ENCODE measurements around the gene PCDHGB3.

DNA sequence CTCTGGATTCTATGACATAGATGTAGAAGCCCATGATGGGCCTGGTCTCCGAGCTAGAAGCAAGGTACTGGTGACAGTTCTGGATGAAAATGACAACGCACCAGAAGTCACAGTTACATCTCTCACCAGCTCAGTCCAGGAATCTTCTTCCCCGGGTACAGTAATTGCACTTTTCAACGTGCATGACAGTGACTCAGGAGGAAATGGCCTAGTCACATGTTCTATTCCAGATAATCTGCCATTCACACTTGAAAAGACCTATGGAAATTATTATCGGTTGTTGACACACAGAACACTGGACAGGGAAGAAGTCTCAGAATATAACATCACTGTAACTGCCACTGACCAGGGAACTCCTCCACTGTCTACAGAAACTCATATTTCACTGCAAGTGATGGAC, 13.9 kb upstream of the PCDHGB3 start:
- TF ChIP-seq, protein P1, sequence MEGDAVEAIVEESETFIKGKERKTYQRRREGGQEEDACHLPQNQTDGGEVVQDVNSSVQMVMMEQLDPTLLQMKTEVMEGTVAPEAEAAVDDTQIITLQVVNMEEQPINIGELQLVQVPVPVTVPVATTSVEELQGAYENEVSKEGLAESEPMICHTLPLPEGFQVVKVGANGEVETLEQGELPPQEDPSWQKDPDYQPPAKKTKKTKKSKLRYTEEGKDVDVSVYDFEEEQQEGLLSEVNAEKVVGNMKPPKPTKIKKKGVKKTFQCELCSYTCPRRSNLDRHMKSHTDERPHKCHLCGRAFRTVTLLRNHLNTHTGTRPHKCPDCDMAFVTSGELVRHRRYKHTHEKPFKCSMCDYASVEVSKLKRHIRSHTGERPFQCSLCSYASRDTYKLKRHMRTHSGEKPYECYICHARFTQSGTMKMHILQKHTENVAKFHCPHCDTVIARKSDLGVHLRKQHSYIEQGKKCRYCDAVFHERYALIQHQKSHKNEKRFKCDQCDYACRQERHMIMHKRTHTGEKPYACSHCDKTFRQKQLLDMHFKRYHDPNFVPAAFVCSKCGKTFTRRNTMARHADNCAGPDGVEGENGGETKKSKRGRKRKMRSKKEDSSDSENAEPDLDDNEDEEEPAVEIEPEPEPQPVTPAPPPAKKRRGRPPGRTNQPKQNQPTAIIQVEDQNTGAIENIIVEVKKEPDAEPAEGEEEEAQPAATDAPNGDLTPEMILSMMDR (conservative IDR thresholded peaks at IDR 0.05 in 1 of 2, IDR thresholded peaks at IDR 0.05 in 1 of 2; ENCODE audit: extremely low read depth in 1 of 2, insufficient read depth in 1 of 2, low read depth in 1 of 2, low read length in 2 of 2), result no peak
- TF ChIP-seq EZH2 (IDR thresholded peaks at IDR 0.05; ENCODE audit: borderline replicate concordance, low read length), result no peak
